Neural progenitor cell (in vitro differentiated cells): ENCODE data around the gene FAM83B.

ENCODE experiments used
- EZH2 ChIP-seq: fragments of 200-600 bp; sonication (generic); IDR thresholded peaks from 2 replicates; pipeline ENCODE4 v1.6.1; 2017; ENCODE audit warnings: antibody characterized with exemption, mild to moderate bottlenecking, moderate library complexity
- EZH2phosphoT487 ChIP-seq: fragments of 200-600 bp; sonication (generic); IDR thresholded peaks from 2 replicates; pipeline ENCODE4 v1.6.1; 2017; ENCODE audit warnings: antibody characterized with exemption
- TF ChIP-seq, protein P1 (sequence below): fragments of 200-600 bp; sonication (generic); IDR thresholded peaks from 2 replicates; pipeline ENCODE4 v1.5.1; 2017; ENCODE audit warnings: antibody characterized with exemption, mild to moderate bottlenecking

DNA sequence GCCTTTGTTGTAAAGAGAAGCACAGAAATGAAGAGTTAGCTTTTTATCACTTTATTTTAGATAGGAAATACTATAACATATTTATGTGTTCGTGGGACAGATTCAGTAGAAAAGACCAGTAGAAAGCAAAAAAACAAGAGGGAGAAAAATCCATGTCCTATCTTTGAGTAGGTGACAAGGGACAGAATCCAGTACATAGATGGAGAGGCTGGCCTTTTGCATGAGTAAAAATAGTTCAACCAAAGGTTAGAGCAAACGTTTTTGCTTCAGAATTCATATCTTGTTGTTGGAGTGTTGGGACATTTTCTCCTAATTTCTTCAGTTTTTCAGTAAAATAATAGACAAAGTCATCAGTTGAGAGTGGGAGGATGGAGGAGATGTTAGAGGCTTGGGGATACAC is 19.6 kb upstream of the FAM83B start:
- TF ChIP-seq EZH2 (no peak), EZH2phosphoT487 (no peak)
- TF ChIP-seq, protein P1, sequence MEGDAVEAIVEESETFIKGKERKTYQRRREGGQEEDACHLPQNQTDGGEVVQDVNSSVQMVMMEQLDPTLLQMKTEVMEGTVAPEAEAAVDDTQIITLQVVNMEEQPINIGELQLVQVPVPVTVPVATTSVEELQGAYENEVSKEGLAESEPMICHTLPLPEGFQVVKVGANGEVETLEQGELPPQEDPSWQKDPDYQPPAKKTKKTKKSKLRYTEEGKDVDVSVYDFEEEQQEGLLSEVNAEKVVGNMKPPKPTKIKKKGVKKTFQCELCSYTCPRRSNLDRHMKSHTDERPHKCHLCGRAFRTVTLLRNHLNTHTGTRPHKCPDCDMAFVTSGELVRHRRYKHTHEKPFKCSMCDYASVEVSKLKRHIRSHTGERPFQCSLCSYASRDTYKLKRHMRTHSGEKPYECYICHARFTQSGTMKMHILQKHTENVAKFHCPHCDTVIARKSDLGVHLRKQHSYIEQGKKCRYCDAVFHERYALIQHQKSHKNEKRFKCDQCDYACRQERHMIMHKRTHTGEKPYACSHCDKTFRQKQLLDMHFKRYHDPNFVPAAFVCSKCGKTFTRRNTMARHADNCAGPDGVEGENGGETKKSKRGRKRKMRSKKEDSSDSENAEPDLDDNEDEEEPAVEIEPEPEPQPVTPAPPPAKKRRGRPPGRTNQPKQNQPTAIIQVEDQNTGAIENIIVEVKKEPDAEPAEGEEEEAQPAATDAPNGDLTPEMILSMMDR = no peak
